Trophoblast cell (in vitro differentiated cells and primary cell): ENCODE measurements around the gene PTDSS2.

Source experiments
- DNase-seq, 2 donors: peaks; one replicate each; pipeline ENCODE4 v3.0.0-alpha.2; 2016
- H2AFZ ChIP-seq: 2 replicates; pipeline ENCODE4 v1.6.1; 2013; ENCODE audit warnings: low read length, moderate library complexity, mild to moderate bottlenecking; ENCODE audit not compliant: insufficient read depth, poor library complexity
- H2AK5ac ChIP-seq: 2 replicates; pipeline ENCODE4 v1.6.1; 2013; ENCODE audit warnings: mild to moderate bottlenecking, low read length
- H2BK120ac ChIP-seq: 2 replicates; pipeline ENCODE4 v1.6.1; 2013; ENCODE audit warnings: low read length, mild to moderate bottlenecking, moderate library complexity; ENCODE audit not compliant: insufficient read depth, poor library complexity
- H2BK12ac ChIP-seq: 2 replicates; pipeline ENCODE4 v1.6.1; 2013; ENCODE audit warnings: mild to moderate bottlenecking, low read length, moderate library complexity
- H2BK5ac ChIP-seq: 2 replicates; pipeline ENCODE4 v1.6.1; 2013; ENCODE audit warnings: low read length, low read depth, moderate library complexity, mild to moderate bottlenecking; ENCODE audit not compliant: poor library complexity
- H3K14ac ChIP-seq: 2 replicates; pipeline ENCODE4 v1.6.1; 2013; ENCODE audit warnings: mild to moderate bottlenecking, low read length
- H3K18ac ChIP-seq: 2 replicates; pipeline ENCODE4 v1.6.1; 2013; ENCODE audit warnings: mild to moderate bottlenecking, low read length
- H3K23ac ChIP-seq: 2 replicates; pipeline ENCODE4 v1.6.1; 2013; ENCODE audit warnings: low read length
- H3K27ac ChIP-seq: 2 replicates; pipeline ENCODE4 v1.5.1; 2013; ENCODE audit warnings: low read depth, mild to moderate bottlenecking, inconsistent platforms, low read length, moderate library complexity
- H3K27me3 ChIP-seq: 2 replicates; pipeline ENCODE4 v1.6.1; 2013; ENCODE audit warnings: inconsistent platforms, mild to moderate bottlenecking, low read length, moderate library complexity; ENCODE audit not compliant: insufficient read depth
- H3K36me3 ChIP-seq, 2 experiments: 1 replicate in 1 of 2; 2 replicates in 1 of 2; pipeline ENCODE4 v1.6.1; 2013; ENCODE audit warnings: low read length in 2 of 2, mild to moderate bottlenecking in 2 of 2, moderate library complexity in 1 of 2; ENCODE audit not compliant: insufficient read depth in 2 of 2, control insufficient read depth in 1 of 2
- H3K4ac ChIP-seq: 2 replicates; pipeline ENCODE4 v1.6.1; 2013; ENCODE audit warnings: low read depth, mild to moderate bottlenecking, low read length, moderate library complexity
- H3K4me1 ChIP-seq, 2 experiments: 1 replicate in 1 of 2; 2 replicates in 1 of 2; pipeline ENCODE4 v1.6.1; 2013; ENCODE audit warnings: low read length in 2 of 2, mild to moderate bottlenecking in 2 of 2, moderate library complexity in 1 of 2; ENCODE audit not compliant: insufficient read depth in 2 of 2, control insufficient read depth in 1 of 2
- H3K4me2 ChIP-seq: 2 replicates; pipeline ENCODE4 v1.6.1; 2013; ENCODE audit warnings: inconsistent platforms, mild to moderate bottlenecking, low read length, moderate library complexity
- H3K4me3 ChIP-seq: 2 replicates; pipeline ENCODE4 v1.5.1; 2013; ENCODE audit warnings: mild to moderate bottlenecking, low read depth, low read length, inconsistent platforms
- H3K79me1 ChIP-seq: one replicate; pipeline ENCODE4 v1.6.1; 2013; ENCODE audit warnings: low read length
- H3K79me2 ChIP-seq: 2 replicates; pipeline ENCODE4 v1.6.1; 2013; ENCODE audit warnings: low read length, mild to moderate bottlenecking; ENCODE audit not compliant: control insufficient read depth, insufficient read depth, poor library complexity
- H3K9ac ChIP-seq: 2 replicates; pipeline ENCODE4 v1.6.1; 2013; ENCODE audit warnings: mild to moderate bottlenecking, low read length
- H3K9me3 ChIP-seq: 2 replicates; pipeline ENCODE4 v1.6.1; 2013; ENCODE audit warnings: low read depth, mild to moderate bottlenecking, control low read depth, inconsistent platforms, low read length; ENCODE audit not compliant: insufficient read depth
- H4K12ac ChIP-seq: 2 replicates; pipeline ENCODE4 v1.6.1; 2013; ENCODE audit warnings: low read depth, mild to moderate bottlenecking, low read length, moderate library complexity
- H4K8ac ChIP-seq: 2 replicates; pipeline ENCODE4 v1.6.1; 2013; ENCODE audit warnings: low read depth, mild to moderate bottlenecking, low read length, moderate library complexity
- H4K91ac ChIP-seq: one replicate; pipeline ENCODE4 v1.6.1; 2013; ENCODE audit warnings: low read depth, mild to moderate bottlenecking, low read length, moderate library complexity
- WGBS: extraction: QIAGEN DNeasy Blood & Tissue Kit; methylation state at CpG from one replicate; pipeline ENCODE4 v1.1.7; 2013; ENCODE audit warnings: missing lambda C conversion rate; ENCODE audit not compliant: insufficient read length, insufficient coverage; ENCODE audit errors: extremely low coverage; 5-methylcytosine and 5-hydroxymethylcytosine counted together

The PTDSS2 gene

GRCh38 chr11:473962-474785, 24.1 kb downstream of the PTDSS2 start:
- H2AK5ac ChIP-seq: no peak overlapping the region
- no peak overlapping the region for H2BK12ac ChIP-seq
- no CpG with 5 or more reads among the region's 22 CpGs for WGBS
- no peak overlapping the region for H2AFZ ChIP-seq
- H2BK120ac ChIP-seq: no peak overlapping the region
- H3K4me1 ChIP-seq: peaks cover 10 to 21% of the 10 kb centered on the region in 2 experiments
- H3K79me1 ChIP-seq: peaks cover 5% of the 10 kb centered on the region
- no peak overlapping the region for H4K91ac ChIP-seq
- no peak overlapping the region for H3K23ac ChIP-seq
- peaks cover 2% of the 10 kb centered on the region for H3K79me2 ChIP-seq
- DNase-seq: no peak
- peak overlapping the region; percentile 15 for H3K4ac ChIP-seq
- peak overlapping the region; percentile 2 for H3K18ac ChIP-seq
- peaks cover 6% of the 10 kb centered on the region for H3K9me3 ChIP-seq
- no peak overlapping the region for H3K9ac ChIP-seq
- H4K12ac ChIP-seq: no peak overlapping the region
- no peak overlapping the region for H3K4me2 ChIP-seq
- H3K4me3 ChIP-seq: no peak overlapping the region
- H2BK5ac ChIP-seq: no peak overlapping the region
- H3K36me3 ChIP-seq: peaks cover 8 to 14% of the 10 kb centered on the region in 2 experiments
- no peak overlapping the region for H3K27ac ChIP-seq
- H3K27me3 ChIP-seq: no peaks in the 10 kb centered on the region
- H4K8ac ChIP-seq: no peak overlapping the region
- no peak overlapping the region for H3K14ac ChIP-seq

- no peak overlapping the region for H3K14ac ChIP-seq
- no peak overlapping the region for H4K12ac ChIP-seq
- no peak overlapping the region for H2AFZ ChIP-seq
- no peak overlapping the region for H3K4me2 ChIP-seq
- H3K9ac ChIP-seq: peak overlapping the region; percentile 10
- no CpG with 5 or more reads among the region's 48 CpGs for WGBS
- H3K9me3 ChIP-seq: peaks cover 5% of the 10 kb centered on the region
- no peak overlapping the region for H2BK120ac ChIP-seq
- H3K36me3 ChIP-seq: peaks cover 12 to 17% of the 10 kb centered on the region in 2 experiments
- no peaks in the 10 kb centered on the region for H3K27me3 ChIP-seq
- no peak overlapping the region for H3K18ac ChIP-seq
- DNase-seq: no peak
- H3K27ac ChIP-seq: no peak overlapping the region
- no peak overlapping the region for H2BK5ac ChIP-seq
- H3K79me1 ChIP-seq: peaks cover under 1% of the 10 kb centered on the region
- no peak overlapping the region for H2AK5ac ChIP-seq
- no peak overlapping the region for H4K8ac ChIP-seq
- no peak overlapping the region for H2BK12ac ChIP-seq
- H4K91ac ChIP-seq: no peak overlapping the region
- no peak overlapping the region for H3K4me3 ChIP-seq
- peaks cover 3 to 15% of the 10 kb centered on the region in 2 experiments for H3K4me1 ChIP-seq
- H3K4ac ChIP-seq: no peak overlapping the region
- H3K23ac ChIP-seq: no peak overlapping the region
- peaks cover under 1% of the 10 kb centered on the region for H3K79me2 ChIP-seq
Measured at GRCh38 chr11:474914-475506, 24.9 kb downstream of the PTDSS2 start.

- H3K14ac ChIP-seq: peak overlapping the region; percentile 20
- H3K4me2 ChIP-seq: no peak overlapping the region
- H3K9ac ChIP-seq: no peak overlapping the region
- H3K4me1 ChIP-seq: peaks cover 0 to 13% of the 10 kb centered on the region in 2 experiments
- no CpG with 5 or more reads among the region's 9 CpGs for WGBS
- peaks cover 5% of the 10 kb centered on the region for H3K9me3 ChIP-seq
- no peaks in the 10 kb centered on the region for H3K79me2 ChIP-seq
- DNase-seq: no peak
- no peak overlapping the region for H2AK5ac ChIP-seq
- H2BK120ac ChIP-seq: no peak overlapping the region
- H2BK12ac ChIP-seq: no peak overlapping the region
- H3K36me3 ChIP-seq: peaks cover 12 to 16% of the 10 kb centered on the region in 2 experiments
- H3K4ac ChIP-seq: peak overlapping the region; percentile 21
- H2AFZ ChIP-seq: no peak overlapping the region
- H3K79me1 ChIP-seq: no peaks in the 10 kb centered on the region
- no peak overlapping the region for H3K23ac ChIP-seq
- no peak overlapping the region for H3K4me3 ChIP-seq
- H2BK5ac ChIP-seq: no peak overlapping the region
- H4K91ac ChIP-seq: no peak overlapping the region
- no peak overlapping the region for H4K8ac ChIP-seq
- no peaks in the 10 kb centered on the region for H3K27me3 ChIP-seq
- peak overlapping the region; percentile 61 for H3K18ac ChIP-seq
- no peak overlapping the region for H3K27ac ChIP-seq
- no peak overlapping the region for H4K12ac ChIP-seq
Measured at GRCh38 chr11:475941-476340, 25.9 kb downstream of the PTDSS2 start.

- Histone ChIP-seq H3K4me3 (no peak overlapping the region), H4K91ac (no peak overlapping the region), H3K14ac (no peak overlapping the region), H2AK5ac (peak overlapping the region; percentile 21), H3K9me3 (peaks cover 5% of the 10 kb centered on the region), H3K9ac (no peak overlapping the region), H2BK5ac (no peak overlapping the region), H4K12ac (no peak overlapping the region), H2BK12ac (no peak overlapping the region), H3K23ac (no peak overlapping the region), H3K4ac (no peak overlapping the region), H3K27ac (no peak overlapping the region), H3K18ac (peak overlapping the region; percentile 61), H2AFZ (no peak overlapping the region), H3K36me3 (peaks cover 12 to 16% of the 10 kb centered on the region in 2 experiments), H3K79me2 (no peaks in the 10 kb centered on the region), H4K8ac (no peak overlapping the region), H3K27me3 (no peaks in the 10 kb centered on the region), H3K4me2 (no peak overlapping the region), H3K4me1 (peaks cover 0 to 13% of the 10 kb centered on the region in 2 experiments), H2BK120ac (no peak overlapping the region), H3K79me1 (no peaks in the 10 kb centered on the region)
- no peak for DNase-seq
- no CpG with 5 or more reads among the region's 15 CpGs for WGBS
Measured at GRCh38 chr11:476416-476815, 26.3 kb downstream of the PTDSS2 start.
